HFF-Myc (cell line): ENCODE results near the gene FAIM2.
"Not testable (repeated sequence)": the region's sequence is repeated elsewhere in the genome, so short reads cannot be mapped to it uniquely, and the experiment has no call there.

Experiments used
- DNase-seq: peaks from one replicate; pipeline ENCODE4 v3.0.0-alpha.2; 2011; ENCODE audit warnings: low read depth; ENCODE audit errors: extremely low read depth
- H3K4me3 ChIP-seq: replicated peaks from 2 replicates; pipeline ENCODE4 v1.5.1; 2011; ENCODE audit warnings: low read depth, mild to moderate bottlenecking, control low read depth, low read length
- TF ChIP-seq, protein P1 (sequence below): IDR thresholded peaks from 2 replicates; pipeline ENCODE4 v1.5.1; 2012; ENCODE audit warnings: mild to moderate bottlenecking, low read depth, low read length, control low read depth; ENCODE audit errors: missing control alignments

The FAIM2 gene

DNA sequence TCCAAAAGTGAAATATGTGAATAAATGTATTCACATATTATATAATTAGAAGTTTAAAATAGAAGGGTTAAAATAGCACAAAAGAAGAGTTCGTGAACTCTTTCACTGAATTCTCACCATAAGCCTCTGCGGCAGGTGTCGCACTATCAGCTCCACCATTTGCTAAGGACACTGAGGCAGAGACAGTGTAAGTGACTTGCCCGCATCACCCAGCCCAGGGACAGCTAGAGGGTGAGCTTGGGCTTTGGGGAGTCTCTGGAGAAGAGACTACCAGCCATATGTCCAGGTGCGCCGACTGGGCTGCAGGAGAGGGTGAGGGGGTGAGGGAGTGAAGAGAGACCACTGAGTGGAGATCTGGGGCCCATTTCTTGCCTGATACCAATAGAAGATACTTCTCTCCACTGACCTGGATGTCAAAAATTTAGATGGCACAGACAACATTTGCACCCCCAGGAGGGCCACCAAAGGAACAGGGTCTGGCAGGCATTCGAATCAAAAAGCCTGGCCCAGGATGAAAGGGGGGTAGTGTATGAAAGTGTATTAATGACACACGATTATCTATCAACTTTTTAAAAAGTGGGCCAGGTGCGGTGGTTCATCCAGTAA is 28.5 kb downstream of the FAIM2 start:
- TF ChIP-seq, protein P1, sequence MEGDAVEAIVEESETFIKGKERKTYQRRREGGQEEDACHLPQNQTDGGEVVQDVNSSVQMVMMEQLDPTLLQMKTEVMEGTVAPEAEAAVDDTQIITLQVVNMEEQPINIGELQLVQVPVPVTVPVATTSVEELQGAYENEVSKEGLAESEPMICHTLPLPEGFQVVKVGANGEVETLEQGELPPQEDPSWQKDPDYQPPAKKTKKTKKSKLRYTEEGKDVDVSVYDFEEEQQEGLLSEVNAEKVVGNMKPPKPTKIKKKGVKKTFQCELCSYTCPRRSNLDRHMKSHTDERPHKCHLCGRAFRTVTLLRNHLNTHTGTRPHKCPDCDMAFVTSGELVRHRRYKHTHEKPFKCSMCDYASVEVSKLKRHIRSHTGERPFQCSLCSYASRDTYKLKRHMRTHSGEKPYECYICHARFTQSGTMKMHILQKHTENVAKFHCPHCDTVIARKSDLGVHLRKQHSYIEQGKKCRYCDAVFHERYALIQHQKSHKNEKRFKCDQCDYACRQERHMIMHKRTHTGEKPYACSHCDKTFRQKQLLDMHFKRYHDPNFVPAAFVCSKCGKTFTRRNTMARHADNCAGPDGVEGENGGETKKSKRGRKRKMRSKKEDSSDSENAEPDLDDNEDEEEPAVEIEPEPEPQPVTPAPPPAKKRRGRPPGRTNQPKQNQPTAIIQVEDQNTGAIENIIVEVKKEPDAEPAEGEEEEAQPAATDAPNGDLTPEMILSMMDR = no peak
- no peak for DNase-seq
- H3K4me3 ChIP-seq = no peak overlapping the region

GRCh38 chr12:49874142-49874897 is 29.4 kb downstream of the FAIM2 start:
- no peak overlapping the region for H3K4me3 ChIP-seq
- no peak for DNase-seq
- TF ChIP-seq, protein P1 = no peak

- DNase-seq = no peak
- no peak overlapping the region for H3K4me3 ChIP-seq
- TF ChIP-seq, protein P1 = no peak
These were observed 30.3 kb downstream of the FAIM2 start for GRCh38 chr12:49873361-49873934.

DNA sequence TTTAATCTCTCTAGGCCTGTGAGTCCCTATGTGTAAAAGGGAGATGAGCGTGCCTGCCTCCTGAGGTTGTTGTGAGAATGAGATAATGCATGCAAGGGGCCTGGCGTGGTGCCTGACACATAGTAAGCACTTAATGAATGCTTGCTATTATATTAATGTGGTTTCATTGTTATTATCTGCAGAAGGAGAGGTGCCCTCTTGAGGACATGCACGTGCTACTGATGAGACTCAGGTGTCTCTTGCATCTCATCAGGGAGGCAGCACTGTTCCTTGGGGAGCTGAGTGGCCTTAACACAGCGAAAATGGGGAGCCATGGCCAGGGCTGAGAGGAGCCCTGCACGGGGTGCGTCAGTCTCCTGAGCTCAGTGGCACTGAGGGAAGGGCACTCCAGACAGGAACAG is 30.9 kb downstream of the FAIM2 start:
- DNase-seq = no peak

DNA sequence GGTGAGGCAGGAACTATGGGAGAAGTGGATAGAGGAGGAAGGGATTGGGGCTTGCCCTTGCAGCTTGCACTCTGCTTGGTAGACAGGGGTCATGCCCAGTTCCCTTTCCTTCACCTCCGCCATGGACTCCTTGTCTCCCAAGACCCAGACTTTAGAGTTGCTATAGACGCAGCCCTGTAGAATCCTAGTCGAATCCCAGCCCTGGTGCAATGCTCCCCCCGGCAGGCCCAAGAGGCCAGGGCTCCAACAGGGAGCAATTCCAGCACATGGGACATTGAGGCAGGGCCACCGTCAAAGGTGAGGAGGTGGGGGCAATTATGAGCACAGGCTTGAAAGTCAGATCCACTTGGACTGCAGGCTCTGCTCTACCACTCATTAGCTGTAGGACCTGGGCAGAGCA is 31.3 kb downstream of the FAIM2 start:
- TF ChIP-seq, protein P1 = no peak

More for the DNA sequence above, 30.9 kb downstream of the FAIM2 start:
- H3K4me3 ChIP-seq = no peak overlapping the region
- TF ChIP-seq, protein P1 = no peak

DNA sequence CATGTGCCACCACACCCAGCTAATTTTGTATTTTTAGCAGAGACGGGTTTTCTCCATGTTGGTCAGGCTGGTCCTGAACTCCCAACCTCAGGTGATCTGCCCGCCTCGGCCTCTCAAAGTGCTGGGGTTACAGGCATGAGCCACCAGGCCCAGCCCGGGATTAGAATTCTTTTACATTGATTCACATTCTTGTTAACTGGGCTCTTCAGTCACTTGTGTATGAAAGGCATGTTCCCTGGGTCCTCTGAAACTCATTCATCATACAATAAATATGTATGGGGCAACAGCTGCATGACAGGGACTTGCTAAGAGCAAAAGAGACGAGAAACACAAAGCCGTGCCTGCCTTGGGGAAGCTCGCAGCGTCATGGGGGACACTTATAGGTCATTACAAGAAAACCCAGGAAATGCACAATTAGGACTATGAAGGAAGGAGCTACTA is 31.9 kb downstream of the FAIM2 start:
- DNase-seq, H3K4me3 ChIP-seq: not testable (repeated sequence)

More for the DNA sequence above, 31.3 kb downstream of the FAIM2 start:
- DNase-seq = no peak
- no peak overlapping the region for H3K4me3 ChIP-seq

DNA sequence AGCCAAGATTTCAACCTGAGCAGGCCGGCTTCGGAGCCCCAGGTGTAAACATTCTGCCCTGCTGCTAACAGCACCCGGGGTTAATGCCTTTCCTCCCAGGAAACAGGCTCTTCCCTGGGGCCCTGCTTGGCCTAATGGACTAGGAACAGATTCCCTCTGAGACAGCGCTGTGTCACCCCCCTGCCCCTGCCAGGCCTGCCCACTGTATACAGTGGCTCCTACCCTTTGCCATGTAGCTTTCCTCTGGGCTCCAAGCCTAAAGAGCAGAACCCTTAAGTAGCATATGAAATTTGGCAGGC is 32.5 kb downstream of the FAIM2 start:
- DNase-seq = no peak
- TF ChIP-seq, protein P1 = no peak
- H3K4me3 ChIP-seq = no peak overlapping the region
